Natural killer cell (primary cell): ENCODE measurements around the gene METTL9. TPM values are rescaled to one million over a fixed set of nuclear protein-coding genes. Genes with fewer than 3 reads are reported as not detected.

Experiments
- ATAC-seq, 3 donors: fragments of 150-1000 bp in 2 of 3; fragments of 200-7000 bp in 1 of 3; cut with Tn5 transposase; 1 replicate in 1 of 3; 2 replicates in 2 of 3; pipeline ENCODE4 v1.10.0; 2021; ENCODE audit warnings: mild to moderate bottlenecking in 2 of 3, moderate library complexity in 2 of 3
- DNase-seq, 2 donors: peaks; one replicate each; pipeline versions ENCODE4 v3.0.0 to v3.0.0-alpha.2; 2013 to 2021; ENCODE audit warnings: mixed read lengths in 1 of 2
- H3K27ac ChIP-seq: one replicate; pipeline ENCODE4 v1.5.1; 2013; ENCODE audit warnings: mild to moderate bottlenecking, low read length
- H3K27me3 ChIP-seq: one replicate; pipeline ENCODE4 v1.6.1; 2013; ENCODE audit warnings: low read length; ENCODE audit not compliant: control insufficient read depth, insufficient read depth
- H3K36me3 ChIP-seq: one replicate; pipeline ENCODE4 v1.6.1; 2013; ENCODE audit warnings: low read length; ENCODE audit not compliant: control insufficient read depth, insufficient read depth
- H3K4me1 ChIP-seq: one replicate; pipeline ENCODE4 v1.6.1; 2013; ENCODE audit warnings: low read length; ENCODE audit not compliant: control insufficient read depth, insufficient read depth
- H3K4me3 ChIP-seq: one replicate; pipeline ENCODE4 v1.5.1; 2013; ENCODE audit warnings: low read length
- H3K9me3 ChIP-seq: one replicate; pipeline ENCODE4 v1.6.1; 2013; ENCODE audit warnings: low read length; ENCODE audit not compliant: control insufficient read depth, insufficient read depth
- H3K27ac Mint-ChIP-seq, 2 donors: one replicate each; pipeline ENCODE4 v1.8.0; 2022; ENCODE audit warnings: mild to moderate bottlenecking in 2 of 2, mixed read lengths in 2 of 2, moderate library complexity in 1 of 2
- H3K27me3 Mint-ChIP-seq, 2 donors: one replicate each; pipeline ENCODE4 v1.8.0; 2022; ENCODE audit warnings: low read depth in 2 of 2, mixed read lengths in 2 of 2
- H3K36me3 Mint-ChIP-seq: one replicate; pipeline ENCODE4 v1.8.0; 2022; ENCODE audit warnings: mixed read lengths
- H3K4me1 Mint-ChIP-seq, 2 donors: one replicate each; pipeline ENCODE4 v1.8.0; 2022; ENCODE audit warnings: mixed read lengths in 2 of 2
- H3K4me3 Mint-ChIP-seq: one replicate; pipeline ENCODE4 v1.8.0; 2022; ENCODE audit warnings: mild to moderate bottlenecking, moderate library complexity, mixed read lengths
- H3K9me3 Mint-ChIP-seq, 2 donors: one replicate each; pipeline ENCODE4 v1.8.0; 2022; ENCODE audit warnings: mixed read lengths in 2 of 2
- WGBS: methylation state at CpG from one replicate; pipeline ENCODE4 v1.1.7; 2013; ENCODE audit warnings: missing lambda C conversion rate; ENCODE audit not compliant: insufficient coverage; 5-methylcytosine and 5-hydroxymethylcytosine counted together
- intact Hi-C: fragments of 100-400 bp; cut with micrococcal nuclease; formaldehyde crosslinking; loops from one replicate; pipeline ENCODE4 v1.14.2; 2022
- total RNA-seq, 4 donors: library from RNA; stranded (reverse); fragments of 120-200 nt in 1 of 4; gene quantifications; one replicate each; pipeline versions ENCODE4 v1.2.3 to v1.2.4, GENCODE V29; 2013 to 2022
- TF ChIP-seq, protein P1 (sequence below): fragments of 200-600 bp; IDR thresholded peaks from one replicate; pipeline ENCODE4 v1.8.0; 2022; ENCODE audit warnings: antibody characterized with exemption

METTL9 gene
- total RNA-seq, 3 donors from 2014 or later (not counting 1 experiment from before 2014, with no cell fraction given), result 73.1 to 110 (median 85.1) TPM

DNA sequence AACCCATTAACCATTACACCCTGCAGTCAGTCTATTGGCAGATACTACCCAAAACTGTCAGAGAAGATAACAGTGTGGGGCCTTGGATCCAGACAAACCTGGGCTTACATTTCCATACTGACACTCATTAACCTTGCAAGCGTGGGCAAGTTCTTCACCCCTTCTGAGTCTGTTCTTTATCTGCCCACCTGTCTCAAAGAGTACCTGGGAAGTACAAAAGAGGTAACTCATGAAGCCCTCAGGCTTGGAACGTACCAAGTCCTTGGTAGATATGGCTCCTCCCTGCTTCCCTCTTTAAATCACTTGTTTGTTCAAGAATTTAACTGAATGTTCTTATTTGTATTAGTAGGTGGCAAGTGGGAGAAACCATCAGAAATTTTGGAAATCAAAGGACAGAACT is 55.5 kb downstream of the METTL9 start:
- H3K9me3 ChIP-seq, result no peaks in the 10 kb centered on the region
- no peak overlapping the region for H3K4me3 ChIP-seq
- 93% methylated on average over 1 of the region's 2 CpGs for WGBS
- H3K27me3 ChIP-seq, result no peaks in the 10 kb centered on the region
- Mint-ChIP-seq H3K27me3 (no peaks in the 10 kb centered on the region), H3K4me1 (peaks cover 28 to 29% of the 10 kb centered on the region in 2 donors), H3K36me3 (no peaks in the 10 kb centered on the region), H3K4me3 (no peak overlapping the region), H3K27ac (peak overlapping the region; percentile 4 to 40), H3K9me3 (no peaks in the 10 kb centered on the region)
- intact Hi-C loops, result no loop called here
- H3K4me1 ChIP-seq, result peaks cover 17% of the 10 kb centered on the region
- no peak overlapping the region for H3K27ac ChIP-seq
- DNase-seq, result no peak
- TF ChIP-seq, protein P1, sequence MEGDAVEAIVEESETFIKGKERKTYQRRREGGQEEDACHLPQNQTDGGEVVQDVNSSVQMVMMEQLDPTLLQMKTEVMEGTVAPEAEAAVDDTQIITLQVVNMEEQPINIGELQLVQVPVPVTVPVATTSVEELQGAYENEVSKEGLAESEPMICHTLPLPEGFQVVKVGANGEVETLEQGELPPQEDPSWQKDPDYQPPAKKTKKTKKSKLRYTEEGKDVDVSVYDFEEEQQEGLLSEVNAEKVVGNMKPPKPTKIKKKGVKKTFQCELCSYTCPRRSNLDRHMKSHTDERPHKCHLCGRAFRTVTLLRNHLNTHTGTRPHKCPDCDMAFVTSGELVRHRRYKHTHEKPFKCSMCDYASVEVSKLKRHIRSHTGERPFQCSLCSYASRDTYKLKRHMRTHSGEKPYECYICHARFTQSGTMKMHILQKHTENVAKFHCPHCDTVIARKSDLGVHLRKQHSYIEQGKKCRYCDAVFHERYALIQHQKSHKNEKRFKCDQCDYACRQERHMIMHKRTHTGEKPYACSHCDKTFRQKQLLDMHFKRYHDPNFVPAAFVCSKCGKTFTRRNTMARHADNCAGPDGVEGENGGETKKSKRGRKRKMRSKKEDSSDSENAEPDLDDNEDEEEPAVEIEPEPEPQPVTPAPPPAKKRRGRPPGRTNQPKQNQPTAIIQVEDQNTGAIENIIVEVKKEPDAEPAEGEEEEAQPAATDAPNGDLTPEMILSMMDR, result no peak
- no peak for ATAC-seq
- peaks cover 14% of the 10 kb centered on the region for H3K36me3 ChIP-seq

DNA sequence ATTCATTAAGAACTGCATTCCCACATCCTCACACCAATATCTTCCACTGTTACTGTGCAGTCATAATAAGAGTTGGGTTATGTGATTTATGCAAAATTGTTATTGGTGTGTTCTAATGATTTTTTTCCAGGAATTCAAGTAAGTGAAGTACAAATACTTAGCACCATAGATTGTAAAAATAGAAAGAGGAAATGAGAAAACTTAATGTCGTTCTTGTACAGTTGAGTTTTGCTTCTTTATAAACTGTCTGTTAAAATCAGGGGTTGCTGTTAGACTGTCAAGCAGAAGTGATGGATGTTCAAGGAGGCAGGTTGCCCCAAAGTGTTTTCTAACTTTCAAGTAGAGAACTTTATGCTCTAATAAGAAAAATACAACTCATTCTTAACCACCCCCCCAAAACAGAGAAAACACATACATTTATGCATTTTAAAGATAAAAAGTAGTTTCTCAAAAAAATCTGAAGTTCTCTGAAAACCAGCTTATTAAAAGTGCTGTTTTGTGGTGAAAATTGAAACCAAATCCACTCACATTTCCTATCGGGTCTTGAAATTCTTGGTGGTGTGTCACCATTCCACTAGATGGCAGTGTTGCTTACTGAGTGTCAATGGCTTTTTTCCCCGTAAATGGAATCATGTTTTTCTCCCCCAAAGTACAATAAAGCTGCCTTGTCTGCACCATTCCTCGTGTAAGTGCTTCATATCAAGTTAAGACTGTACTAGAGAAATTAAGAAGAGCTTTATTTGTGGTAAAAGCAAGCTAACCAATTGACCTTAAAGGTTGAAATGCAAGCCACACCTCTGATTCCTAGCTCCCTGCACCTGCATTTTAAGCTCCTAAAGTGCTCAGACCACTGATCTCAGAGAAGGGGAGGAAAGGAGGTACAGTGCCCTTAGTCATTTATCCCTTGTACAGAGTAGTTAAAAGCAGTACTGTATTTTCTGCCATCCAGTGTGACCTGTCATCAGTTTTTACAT is 57.7 kb downstream of the METTL9 start:
- peaks cover 14% of the 10 kb centered on the region for H3K36me3 ChIP-seq
- no peaks in the 10 kb centered on the region for H3K9me3 ChIP-seq
- intact Hi-C loops, result loop anchor here (1.0 kb wide), 1 partner anchor 51 kb away; no protein-coding TSS in a partner anchor
- Mint-ChIP-seq H3K27me3 (no peaks in the 10 kb centered on the region), H3K4me3 (peak overlapping the region; percentile 64), H3K36me3 (no peaks in the 10 kb centered on the region), H3K9me3 (no peaks in the 10 kb centered on the region), H3K27ac (peak overlapping the region; percentile 32 to 70), H3K4me1 (peaks cover 29 to 34% of the 10 kb centered on the region in 2 donors)
- H3K4me3 ChIP-seq, result no peak overlapping the region
- TF ChIP-seq, protein P1, result peak; percentile 87
- ATAC-seq (peak; percentile 53 to 64 (median 59)), DNase-seq (peak in 1 of 2 donors; percentile 86)
- no peak overlapping the region for H3K27ac ChIP-seq
- WGBS, result 0% methylated on average over 4 of the region's 4 CpGs
- H3K4me1 ChIP-seq, result peaks cover 19% of the 10 kb centered on the region
- no peaks in the 10 kb centered on the region for H3K27me3 ChIP-seq

DNA sequence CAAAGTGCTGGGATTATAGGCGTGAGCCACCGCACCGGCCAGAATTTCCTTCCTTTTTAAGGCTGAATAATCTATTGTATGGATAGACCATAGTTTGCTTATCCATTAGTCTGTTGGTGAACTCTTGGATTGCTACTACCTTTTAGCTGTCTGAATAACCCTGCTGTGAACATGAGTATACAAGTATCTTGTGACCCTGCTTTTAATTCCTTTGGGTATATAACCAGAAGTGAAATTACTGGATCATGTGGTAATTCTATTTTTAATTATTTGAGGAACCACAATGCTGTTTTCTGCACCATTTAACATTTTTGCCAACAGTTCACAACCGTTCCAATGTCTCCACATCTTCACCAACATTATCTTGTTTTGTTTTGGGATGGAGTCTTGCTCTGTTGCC is 59.7 kb downstream of the METTL9 start:
- H3K36me3 ChIP-seq, result peaks cover 14% of the 10 kb centered on the region
- intact Hi-C loops, result no loop called here
- H3K27me3 ChIP-seq, result no peaks in the 10 kb centered on the region
- Mint-ChIP-seq H3K36me3 (no peaks in the 10 kb centered on the region), H3K27ac (no peak overlapping the region), H3K4me1 (peaks cover 22 to 34% of the 10 kb centered on the region in 2 donors), H3K4me3 (no peak overlapping the region), H3K9me3 (no peaks in the 10 kb centered on the region), H3K27me3 (peaks cover 0 to 3% of the 10 kb centered on the region in 2 donors)
- DNase-seq (no peak), ATAC-seq (no peak)
- no peaks in the 10 kb centered on the region for H3K9me3 ChIP-seq
- no peak overlapping the region for H3K4me3 ChIP-seq
- TF ChIP-seq, protein P1, result no peak
- WGBS, result 84% methylated on average over 4 of the region's 4 CpGs
- H3K27ac ChIP-seq, result no peak overlapping the region
- peaks cover 22% of the 10 kb centered on the region for H3K4me1 ChIP-seq
